GM19239 (cell line): Measurements from ENCODE around the gene APOC3.

Source experiments
- DNase-seq: peaks from one replicate; pipeline ENCODE4 v3.0.0; 2011; ENCODE audit warnings: low spot score; ENCODE audit not compliant: insufficient read length
- FAIRE-seq: peaks from 2 replicates; lab custom pipeline; 2011; peaks lifted over from hg19 to GRCh38; lab: Jason Lieb, UNC

The APOC3 gene

GRCh38 chr11:116842909-116843308 lies 13.2 kb downstream of the APOC3 start:
- FAIRE-seq = no peak
- DNase-seq = no peak

- DNase-seq = no peak
- FAIRE-seq = no peak
These were observed 14.0 kb downstream of the APOC3 start for GRCh38 chr11:116843661-116844060.

GRCh38 chr11:116844722-116845121 lies 15.0 kb downstream of the APOC3 start:
- no peak for FAIRE-seq
- DNase-seq = no peak

GRCh38 chr11:116847612-116848011 lies 17.9 kb downstream of the APOC3 start:
- DNase-seq = no peak
- no peak for FAIRE-seq

GRCh38 chr11:116849060-116849459 lies 19.4 kb downstream of the APOC3 start:
- DNase-seq (no peak), FAIRE-seq (no peak)

GRCh38 chr11:116849486-116849885 lies 19.8 kb downstream of the APOC3 start:
- DNase-seq (no peak), FAIRE-seq (no peak)

GRCh38 chr11:116851626-116852025 lies 21.9 kb downstream of the APOC3 start:
- FAIRE-seq (peak; percentile 88), DNase-seq (no peak)

- FAIRE-seq = no peak
These were observed 22.7 kb downstream of the APOC3 start for GRCh38 chr11:116852261-116853031.

GRCh38 chr11:116853461-116854073 lies 23.9 kb downstream of the APOC3 start:
- peak; percentile 99 for FAIRE-seq
- peak; percentile 80 for DNase-seq

More at GRCh38 chr11:116852261-116853031, 22.7 kb downstream of the APOC3 start:
- no peak for DNase-seq

GRCh38 chr11:116855413-116855812 lies 25.7 kb downstream of the APOC3 start:
- DNase-seq (no peak), FAIRE-seq (no peak)

- no peak for DNase-seq
These were observed 26.7 kb downstream of the APOC3 start for GRCh38 chr11:116856423-116856822.

GRCh38 chr11:116857316-116857715 lies 27.6 kb downstream of the APOC3 start:
- no peak for FAIRE-seq
- no peak for DNase-seq

More at GRCh38 chr11:116856423-116856822, 26.7 kb downstream of the APOC3 start:
- FAIRE-seq = no peak

GRCh38 chr11:116857936-116858335 lies 28.2 kb downstream of the APOC3 start:
- FAIRE-seq (no peak), DNase-seq (no peak)

- FAIRE-seq (no peak), DNase-seq (no peak)
These were observed 29.5 kb downstream of the APOC3 start for GRCh38 chr11:116859175-116859574.

GRCh38 chr11:116860303-116860702 lies 30.6 kb downstream of the APOC3 start:
- no peak for DNase-seq
- FAIRE-seq = no peak

- DNase-seq (no peak), FAIRE-seq (no peak)
These were observed 31.8 kb downstream of the APOC3 start for GRCh38 chr11:116861539-116861938.

- no peak for FAIRE-seq
- DNase-seq = no peak
These were observed 32.5 kb downstream of the APOC3 start for GRCh38 chr11:116862185-116862584.

GRCh38 chr11:116862951-116863350 lies 33.2 kb downstream of the APOC3 start:
- no peak for FAIRE-seq

GRCh38 chr11:116864531-116864930 lies 34.8 kb downstream of the APOC3 start:
- FAIRE-seq = peak; percentile 51
- DNase-seq = no peak

More at GRCh38 chr11:116862951-116863350, 33.2 kb downstream of the APOC3 start:
- DNase-seq = no peak

- no peak for FAIRE-seq
These were observed 36.0 kb downstream of the APOC3 start for GRCh38 chr11:116865696-116866095.

GRCh38 chr11:116866804-116867455 lies 37.2 kb downstream of the APOC3 start:
- FAIRE-seq (no peak), DNase-seq (no peak)

More at GRCh38 chr11:116865696-116866095, 36.0 kb downstream of the APOC3 start:
- DNase-seq = no peak
